Bone marrow (tissue), 2 donors: ENCODE data around the gene CDKN2A.
"Not testable (repeated sequence)": the region's sequence is repeated elsewhere in the genome, so short reads cannot be mapped to it uniquely, and the experiment has no call there.

Experiments used
- DNase-seq, 2 donors: peaks; one replicate each; lab custom pipeline; 2025; lab: John Stamatoyannopoulos, UW

The CDKN2A gene

DNA sequence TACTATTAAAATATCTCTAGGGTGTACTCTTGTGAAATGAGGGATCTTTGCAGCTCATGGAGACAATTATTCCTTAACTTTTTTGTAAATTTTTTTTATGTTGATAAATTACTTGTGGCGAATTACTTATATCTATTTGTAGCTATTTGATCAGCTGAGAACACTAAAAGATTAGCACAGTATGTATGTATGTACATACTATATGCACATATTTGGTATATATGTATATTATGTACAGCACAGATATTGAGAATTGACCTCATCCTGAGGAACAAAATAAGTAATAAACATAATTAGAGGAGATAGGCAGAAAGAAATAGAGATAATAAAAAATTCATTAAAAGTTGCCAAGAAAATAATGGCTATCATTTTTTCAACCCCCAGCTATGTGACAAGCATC, 11.8 kb downstream of the CDKN2A start:
- DNase-seq = no peak

DNA sequence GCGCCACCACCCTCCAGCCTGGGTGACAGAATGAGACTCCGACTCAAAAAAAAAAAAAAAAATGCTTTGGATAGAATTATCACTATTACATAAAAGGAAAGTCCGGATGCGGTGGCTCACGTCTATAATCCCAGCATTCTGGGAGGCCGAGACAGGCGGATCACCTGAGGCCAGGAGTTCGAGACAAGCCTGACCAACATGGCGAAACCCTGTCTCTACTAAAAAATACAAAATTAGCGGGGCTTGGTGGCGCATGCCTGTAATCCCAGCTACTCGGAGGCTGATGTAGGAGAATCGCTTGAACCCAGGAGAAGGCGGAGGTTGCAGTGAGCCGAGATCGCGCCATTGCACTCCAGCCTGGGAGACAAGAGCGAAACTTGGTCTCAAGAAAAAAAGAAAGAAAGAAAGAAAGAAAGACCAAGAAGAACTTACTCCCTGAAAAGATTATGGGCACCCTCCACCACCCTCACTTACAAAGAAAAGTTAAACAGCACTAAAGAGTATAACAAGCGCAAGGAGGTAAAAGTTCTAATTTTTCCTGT, 17.8 kb downstream of the CDKN2A start:
- no peak for DNase-seq

DNA sequence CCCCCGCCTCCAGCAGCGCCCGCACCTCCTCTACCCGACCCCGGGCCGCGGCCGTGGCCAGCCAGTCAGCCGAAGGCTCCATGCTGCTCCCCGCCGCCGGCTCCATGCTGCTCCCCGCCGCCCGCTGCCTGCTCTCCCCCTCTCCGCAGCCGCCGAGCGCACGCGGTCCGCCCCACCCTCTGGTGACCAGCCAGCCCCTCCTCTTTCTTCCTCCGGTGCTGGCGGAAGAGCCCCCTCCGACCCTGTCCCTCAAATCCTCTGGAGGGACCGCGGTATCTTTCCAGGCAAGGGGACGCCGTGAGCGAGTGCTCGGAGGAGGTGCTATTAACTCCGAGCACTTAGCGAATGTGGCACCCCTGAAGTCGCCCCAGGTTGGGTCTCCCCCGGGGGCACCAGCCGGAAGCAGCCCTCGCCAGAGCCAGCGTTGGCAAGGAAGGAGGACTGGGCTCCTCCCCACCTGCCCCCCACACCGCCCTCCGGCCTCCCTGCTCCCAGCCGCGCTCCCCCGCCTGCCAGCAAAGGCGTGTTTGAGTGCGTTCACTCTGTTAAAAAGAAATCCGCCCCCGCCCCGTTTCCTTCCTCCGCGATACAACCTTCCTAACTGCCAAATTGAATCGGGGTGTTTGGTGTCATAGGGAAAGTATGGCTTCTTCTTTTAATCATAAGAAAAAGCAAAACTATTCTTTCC, 19.3 kb downstream of the CDKN2A start:
- no peak for DNase-seq

DNA sequence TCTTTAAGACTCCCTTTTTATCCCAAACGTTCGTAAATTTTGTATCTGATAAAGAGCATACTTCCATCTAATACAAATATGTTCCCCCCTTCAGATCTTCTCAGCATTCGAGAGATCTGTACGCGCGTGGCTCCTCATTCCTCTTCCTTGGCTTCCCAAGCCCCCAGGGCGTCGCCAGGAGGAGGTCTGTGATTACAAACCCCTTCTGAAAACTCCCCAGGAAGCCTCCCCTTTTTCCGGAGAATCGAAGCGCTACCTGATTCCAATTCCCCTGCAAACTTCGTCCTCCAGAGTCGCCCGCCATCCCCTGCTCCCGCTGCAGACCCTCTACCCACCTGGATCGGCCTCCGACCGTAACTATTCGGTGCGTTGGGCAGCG, 19.9 kb downstream of the CDKN2A start:
- no peak for DNase-seq

DNA sequence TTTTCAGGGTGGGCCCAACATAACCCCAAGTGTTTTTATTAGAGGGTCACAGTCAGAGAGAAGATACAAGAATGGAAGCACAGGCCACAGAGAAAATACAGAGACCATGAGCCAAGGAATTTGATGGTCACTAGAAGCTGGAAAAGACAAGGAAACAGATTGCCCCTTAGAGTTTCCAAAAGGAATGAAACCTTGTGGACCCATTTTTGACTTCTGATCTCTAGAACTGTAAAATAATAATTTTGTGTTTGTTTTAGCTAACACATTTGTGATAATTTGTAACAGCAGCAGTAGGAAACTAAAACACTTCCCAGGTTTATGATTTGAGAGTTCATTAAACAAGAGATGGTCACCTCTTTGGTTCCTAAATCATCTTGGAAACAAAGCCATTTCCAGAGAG, 21.8 kb downstream of the CDKN2A start:
- DNase-seq = no peak

DNA sequence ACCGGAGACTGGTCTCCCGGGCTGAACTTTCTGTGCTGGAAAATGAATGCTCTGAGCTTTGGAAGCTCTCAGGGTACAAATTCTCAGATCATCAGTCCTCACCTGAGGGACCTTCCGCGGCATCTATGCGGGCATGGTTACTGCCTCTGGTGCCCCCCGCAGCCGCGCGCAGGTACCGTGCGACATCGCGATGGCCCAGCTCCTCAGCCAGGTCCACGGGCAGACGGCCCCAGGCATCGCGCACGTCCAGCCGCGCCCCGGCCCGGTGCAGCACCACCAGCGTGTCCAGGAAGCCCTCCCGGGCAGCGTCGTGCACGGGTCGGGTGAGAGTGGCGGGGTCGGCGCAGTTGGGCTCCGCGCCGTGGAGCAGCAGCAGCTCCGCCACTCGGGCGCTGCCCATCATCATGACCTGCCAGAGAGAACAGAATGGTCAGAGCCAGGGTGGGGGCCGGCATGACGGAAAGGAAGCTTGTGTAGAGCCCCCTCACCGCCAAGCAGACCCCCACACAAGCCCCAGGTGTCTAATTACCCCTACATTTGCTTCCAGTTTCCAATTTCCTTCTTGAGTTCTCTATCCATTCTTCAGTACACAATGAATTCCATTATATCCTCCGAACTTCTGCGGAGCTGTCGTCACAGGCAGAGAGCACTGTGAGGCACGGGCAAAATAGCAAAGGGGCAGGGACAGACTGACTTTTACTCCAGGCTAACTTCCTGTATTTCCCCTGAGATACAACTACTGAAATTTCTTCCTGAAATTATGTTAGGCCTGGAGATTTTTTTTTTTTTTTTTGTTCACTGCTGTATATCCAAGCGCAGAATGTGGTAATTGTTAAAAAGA, 23.2 kb downstream of the CDKN2A start:
- DNase-seq = no peak

DNA sequence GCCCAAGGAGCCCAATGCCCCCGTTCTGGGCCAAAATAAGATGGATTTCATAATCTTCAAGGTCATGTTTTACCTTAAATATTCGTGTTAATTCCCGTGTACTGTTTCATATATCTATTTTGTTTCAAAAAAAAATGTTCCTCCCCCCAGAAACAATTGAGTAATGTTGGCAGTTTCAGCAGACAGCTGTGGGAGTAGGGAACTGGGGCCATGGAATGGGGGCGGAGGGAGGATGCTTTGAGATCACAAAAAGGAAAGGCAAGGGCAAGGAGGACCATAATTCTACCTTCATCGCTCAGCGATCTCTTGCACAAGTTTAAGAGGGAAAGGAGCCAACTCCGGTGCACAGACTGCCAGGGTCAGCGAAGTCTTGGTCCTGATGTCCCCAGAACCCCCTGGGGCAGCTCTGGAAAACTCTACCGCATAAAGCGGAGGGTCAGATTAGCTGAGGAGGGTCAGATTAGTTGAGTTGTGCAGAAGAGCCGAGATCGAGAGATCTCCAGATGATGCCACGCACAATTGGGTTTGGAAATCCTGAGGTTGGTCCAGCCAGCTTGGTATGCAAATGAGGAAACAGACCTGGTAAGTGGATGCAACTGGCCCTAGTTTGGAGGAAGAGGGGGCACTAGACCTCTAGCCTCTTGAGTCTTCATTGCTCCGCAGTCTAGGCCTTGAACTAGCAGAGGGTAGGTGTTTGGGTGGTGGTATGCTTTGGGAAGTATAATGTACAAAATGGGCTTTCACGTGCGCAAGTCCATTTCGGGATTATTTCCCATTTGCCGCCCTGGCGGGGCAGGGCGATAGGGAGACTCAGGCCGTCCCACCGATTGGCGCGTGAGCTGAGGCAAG, 24.0 kb downstream of the CDKN2A start:
- no peak for DNase-seq

DNA sequence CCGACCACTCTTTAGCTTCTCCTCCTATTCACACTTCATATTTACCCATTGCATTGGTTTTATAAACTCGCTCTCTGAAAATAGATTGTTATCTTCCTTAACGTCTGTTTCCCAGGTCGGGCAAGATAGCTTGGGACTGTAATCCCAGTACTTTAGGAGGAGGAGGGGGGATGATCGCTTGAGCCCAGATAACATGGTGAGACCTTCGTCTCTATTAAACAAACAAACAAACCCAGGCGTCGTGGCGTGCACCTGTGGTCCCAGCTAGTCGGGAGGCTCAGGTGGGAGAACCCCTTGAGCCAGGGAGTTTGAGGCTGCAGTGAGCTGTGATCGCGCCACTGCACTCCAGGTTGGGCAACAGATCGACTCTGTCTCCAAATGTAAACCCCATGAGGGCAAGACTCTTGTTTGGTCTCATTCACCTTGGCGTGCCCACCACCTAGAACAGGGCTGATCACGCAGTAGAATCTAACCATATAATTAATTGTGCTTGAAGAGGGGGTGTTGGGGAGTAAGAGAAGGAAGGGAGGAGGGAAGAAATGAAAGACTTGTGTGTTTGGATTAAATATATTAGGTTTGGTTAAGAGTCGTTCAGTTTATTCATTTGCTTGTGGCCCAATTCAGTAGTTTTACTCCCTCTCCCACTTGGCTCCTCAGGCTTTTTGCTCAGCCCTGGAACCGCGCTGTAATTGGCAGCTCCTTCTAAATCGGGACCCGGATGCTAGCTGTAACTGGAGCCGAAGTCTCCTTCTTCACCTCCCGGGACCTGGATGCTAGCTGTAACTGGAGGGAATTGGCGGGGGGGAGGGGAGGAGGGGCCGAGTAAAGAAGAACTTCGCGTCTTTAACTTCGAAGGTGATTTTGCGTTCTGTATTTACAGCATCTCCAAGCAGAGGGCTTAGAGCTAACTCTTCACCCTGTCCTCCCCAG, 24.9 kb downstream of the CDKN2A start:
- no peak for DNase-seq

DNA sequence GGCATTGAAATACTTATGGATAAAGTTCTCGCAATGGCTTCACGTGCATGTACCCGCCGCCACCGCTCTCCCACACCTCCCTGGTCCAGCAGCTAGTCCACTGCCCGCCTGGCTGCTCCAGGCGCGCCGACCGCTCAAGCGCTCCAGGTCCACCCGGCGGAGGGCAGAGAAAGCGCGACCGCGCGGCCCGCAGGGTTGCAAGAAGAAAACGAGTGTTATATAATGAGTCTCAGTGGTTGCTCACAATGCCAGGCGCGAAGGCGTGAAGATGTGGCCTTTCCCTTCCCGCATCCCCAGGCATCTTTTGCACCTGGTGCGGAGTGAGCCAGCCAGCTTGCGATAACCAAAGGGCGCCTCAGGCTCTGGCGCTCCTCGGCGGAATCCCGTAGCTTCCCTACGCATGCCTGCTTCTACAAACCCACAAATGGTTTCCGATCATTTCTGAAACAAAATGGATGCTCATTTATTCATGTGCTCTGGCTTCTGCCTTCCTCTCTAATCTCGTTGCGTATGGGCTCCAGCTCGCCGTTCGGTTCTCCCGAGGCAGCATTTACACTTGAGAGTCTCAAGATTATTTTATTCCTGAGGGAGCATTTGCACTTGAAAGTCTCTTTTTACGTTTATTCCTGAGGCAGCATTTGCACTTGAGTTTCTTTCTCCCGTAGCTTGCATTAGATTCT, 25.7 kb downstream of the CDKN2A start:
- no peak for DNase-seq

DNA sequence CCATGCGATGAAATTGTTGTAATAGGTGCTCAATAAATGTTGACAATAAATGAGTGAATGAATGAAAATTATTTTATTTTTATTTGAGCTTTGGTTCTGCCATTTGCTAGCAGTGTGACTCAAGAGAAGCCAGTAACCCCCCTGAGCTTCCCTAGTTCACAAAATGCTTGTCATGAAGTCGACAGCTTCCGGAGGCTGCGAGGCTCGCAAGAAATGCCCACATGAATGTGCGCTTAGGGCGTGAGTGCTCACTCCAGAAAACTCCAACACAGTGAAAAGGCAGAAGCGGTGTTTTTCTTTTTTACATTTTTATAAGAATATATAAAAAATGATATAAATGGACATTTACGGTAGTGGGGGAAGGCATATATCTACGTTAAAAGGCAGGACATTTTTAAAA, 26.5 kb downstream of the CDKN2A start:
- DNase-seq = no peak

DNA sequence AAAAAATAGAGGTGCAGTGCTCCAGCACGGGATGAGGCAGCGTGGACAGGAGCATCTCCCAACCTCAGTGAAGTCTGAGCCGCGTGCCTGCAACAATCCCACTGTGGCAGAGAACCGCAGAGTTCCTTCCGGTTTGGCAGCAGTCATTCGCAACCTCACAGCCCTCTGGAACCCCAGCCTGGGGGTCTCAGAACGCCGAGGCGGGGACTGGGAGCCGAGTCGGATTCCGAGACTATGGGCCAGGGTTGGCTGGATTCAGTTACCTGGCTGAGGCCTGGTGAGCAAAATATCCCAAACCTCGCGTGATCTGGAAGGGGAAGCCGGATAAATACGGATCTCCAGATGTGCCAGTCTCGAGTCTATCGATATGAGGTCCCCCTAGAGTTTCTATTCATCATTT, 27.0 kb downstream of the CDKN2A start:
- DNase-seq = no peak

DNA sequence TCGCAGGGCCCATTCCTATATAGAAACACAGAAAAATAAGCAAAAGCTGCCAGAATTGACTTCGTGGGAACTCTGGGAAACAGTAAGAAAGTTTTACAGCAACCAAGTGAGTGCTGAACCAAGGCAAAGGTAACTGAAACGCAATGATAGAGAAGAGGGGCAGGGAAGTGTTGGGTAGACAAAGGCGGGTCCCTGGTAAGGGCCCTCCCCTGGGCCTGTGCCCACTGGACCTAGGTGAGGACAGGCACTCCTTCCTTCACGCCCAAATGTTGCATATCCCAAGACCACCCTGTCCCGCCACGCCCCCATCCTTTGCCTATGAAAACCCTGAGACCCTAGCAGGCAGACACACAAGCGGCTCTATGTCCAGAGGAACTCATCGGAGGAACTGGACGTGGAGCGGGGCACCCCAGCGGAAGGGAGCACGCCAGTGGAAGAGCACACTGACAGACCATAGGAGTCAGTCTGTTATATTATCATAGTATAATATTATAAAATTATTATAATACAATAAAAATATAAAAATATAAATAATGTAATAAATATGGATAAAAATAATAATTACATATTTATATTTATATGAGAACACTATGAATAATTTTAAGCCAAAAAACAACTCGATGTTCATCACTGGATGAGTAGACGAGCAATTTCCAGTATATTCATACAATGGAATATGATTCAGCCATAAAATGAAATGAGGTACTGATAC, 27.9 kb downstream of the CDKN2A start:
- DNase-seq = no peak

DNA sequence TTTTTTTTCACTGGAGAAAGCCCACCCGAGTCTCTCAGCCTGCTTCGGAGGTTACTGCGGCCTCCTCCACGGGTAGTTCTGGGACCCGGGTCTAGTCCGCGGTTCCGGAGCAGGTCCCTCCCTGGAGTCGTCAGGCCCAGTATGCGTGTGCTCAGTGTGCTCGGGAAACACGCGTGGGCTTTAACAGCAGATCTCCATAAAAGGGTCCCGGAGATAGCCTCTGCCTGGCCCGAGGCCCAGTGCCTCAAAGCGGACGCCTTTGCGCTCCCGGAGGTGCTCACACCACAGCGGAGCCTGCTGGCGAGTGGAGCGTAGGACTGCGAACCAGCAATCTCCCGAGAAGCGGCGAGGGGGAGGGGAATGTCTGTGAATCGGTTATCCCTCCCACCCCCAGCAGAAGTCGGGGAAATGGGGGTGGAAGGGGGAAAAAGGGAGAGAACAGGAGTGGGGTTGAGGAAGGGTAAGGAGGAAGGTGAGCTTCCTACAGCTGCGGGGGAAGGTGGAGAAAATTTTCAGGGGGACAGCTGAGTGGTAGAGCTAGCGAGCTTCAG, 28.7 kb downstream of the CDKN2A start:
- peak in 1 of 2 donors; percentile 54 for DNase-seq

DNA sequence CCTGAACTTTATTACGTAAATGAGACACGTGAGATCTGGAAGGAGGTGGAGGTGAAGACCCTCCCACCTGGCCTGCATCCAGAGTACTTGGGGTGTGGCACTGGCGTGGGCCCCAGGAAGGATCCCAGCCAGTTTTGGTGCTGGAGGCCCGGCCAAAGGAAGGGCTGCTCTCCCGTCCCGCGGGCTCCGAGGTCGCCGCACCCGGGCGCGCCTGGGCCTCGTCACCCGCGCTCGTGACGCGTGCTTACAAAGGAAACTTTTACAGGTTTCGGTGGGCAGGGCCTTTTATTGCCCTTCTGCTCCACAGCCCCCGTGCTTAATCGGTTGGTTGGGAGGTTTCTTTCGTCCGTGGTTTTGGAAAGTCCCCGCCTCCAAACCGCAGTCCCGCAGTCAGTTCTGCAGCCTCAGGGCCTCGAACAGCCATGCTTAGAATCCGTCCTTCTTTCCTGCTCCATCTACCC, 29.2 kb downstream of the CDKN2A start:
- no peak for DNase-seq

DNA sequence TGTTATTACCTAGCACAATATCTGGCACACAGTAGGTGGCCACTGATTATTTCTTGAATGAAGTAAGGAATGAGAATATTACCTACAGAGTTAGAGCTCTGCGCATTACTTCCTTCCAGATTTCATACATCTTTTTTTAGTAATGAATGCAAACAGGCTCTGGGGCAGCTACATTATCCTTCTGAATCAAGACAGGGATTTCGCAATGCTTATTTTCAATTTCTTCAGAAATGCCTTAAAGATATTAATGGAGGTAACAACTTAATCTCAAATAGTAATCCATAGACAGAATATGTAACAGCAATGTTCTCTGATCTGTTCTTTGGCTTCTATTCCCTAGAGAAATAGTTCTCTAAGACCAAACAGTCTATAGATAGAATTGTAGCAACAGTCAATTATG, 32.6 kb downstream of the CDKN2A start:
- no peak for DNase-seq

DNA sequence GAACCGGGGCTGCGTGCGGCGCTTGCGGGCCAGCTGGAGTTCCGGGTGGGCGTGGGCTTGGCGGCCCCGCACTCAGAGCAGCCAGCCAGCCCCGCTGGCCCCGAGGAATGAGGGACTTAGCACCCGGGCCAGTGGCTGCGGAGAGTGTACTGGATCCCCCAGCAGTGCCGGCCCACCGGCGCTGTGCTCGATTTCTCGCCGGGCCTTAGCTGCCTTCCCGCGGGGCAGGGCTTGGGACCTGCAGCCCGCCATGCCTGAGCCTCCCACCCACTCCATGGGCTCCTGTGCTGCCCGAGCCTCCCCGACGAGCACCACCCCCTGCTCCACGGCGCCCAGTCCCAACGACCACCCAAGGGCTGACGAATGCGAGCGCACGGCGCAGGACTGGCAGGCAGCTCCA, 34.9 kb downstream of the CDKN2A start:
- not testable (repeated sequence) for DNase-seq

DNA sequence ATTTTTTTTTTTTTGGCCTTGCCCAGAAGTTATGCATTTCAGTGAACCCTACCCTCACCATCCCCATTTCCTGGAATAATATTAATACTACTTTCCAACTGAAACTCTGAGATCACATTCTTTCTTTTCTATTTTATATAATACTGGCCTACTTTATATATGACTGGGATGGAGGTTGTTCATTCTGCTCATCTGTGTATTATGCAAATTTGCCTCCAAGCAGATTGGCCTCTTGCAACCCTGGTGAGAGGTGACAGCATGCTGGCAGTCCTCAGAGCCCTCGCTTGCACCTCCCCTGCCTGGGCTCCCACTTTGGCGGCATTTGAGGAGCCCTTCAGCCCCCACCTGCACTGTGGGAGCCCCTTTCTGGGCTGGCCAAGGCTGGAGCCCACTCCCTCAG, 35.4 kb downstream of the CDKN2A start:
- no peak for DNase-seq

DNA sequence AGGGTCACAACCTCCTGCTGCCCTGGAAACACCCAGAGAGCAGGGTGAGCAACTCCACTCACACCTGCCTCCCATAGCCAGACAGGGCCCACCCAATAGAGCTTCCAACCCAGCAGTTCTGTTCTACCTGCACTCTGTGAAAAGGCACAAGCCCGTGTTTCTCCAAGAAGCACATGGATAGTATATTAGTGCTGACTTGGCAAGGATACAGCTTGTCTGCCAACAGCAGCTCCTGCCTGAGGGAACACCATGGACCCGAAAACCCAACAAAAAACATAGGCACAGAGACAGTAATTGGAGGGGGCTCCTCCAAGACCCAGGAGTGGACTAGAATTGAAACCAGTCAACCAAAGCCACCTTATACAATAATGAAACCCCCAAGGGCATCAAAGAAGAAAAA, 48.6 kb downstream of the CDKN2A start:
- DNase-seq = no peak

DNA sequence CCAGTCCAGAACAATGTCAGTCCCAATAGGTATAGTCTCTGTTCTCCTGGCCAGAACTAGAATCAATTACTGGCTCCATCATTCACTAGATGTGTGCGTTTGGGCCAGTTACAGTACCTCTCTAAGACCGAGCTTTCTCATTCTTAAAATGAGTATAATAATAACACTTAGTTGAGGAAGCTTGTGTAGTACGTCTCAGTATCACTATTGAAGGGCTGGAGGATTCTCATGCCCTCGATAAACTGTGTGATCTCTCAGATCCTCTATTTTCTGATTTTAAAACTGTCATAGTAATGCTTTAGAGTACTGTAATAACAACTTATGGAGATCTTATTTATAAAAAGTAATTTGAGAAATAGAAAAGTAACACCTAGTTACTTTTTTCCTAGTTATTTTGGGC, 50.7 kb downstream of the CDKN2A start:
- no peak for DNase-seq
